A549 (cell line): Measurements from ENCODE around the gene PDIA5. TPM values are rescaled to one million over a fixed set of nuclear protein-coding genes. Genes with fewer than 3 reads are reported as not detected.

ENCODE experiments used
- ATAC-seq, 2 experiments: fragments of 200-7000 bp in 1 of 2; fragments of >200 bp in 1 of 2; cut with Nextera tagmentation in 1 of 2; cut with Tn5 transposase in 1 of 2; 3 replicates each; pipeline versions ENCODE4 v1.8.0 to v1.9.1; 2018 to 2020; ENCODE audit warnings: mild to moderate bottlenecking in 1 of 2, moderate library complexity in 1 of 2
- CTCF ChIA-PET: fragments of 300-600 bp; sonication (Branson Sonifier 250); formaldehyde crosslinking; extraction: SDS; loops from one replicate; lab custom pipeline; 2021; ENCODE audit warnings: antibody characterized with exemption, inconsistent platforms; lab: Yijun Ruan, JAX
- POLR2A ChIA-PET: fragments of 350-600 bp; formaldehyde crosslinking; extraction: SDS; loops from one replicate; lab custom pipeline; 2021; ENCODE audit warnings: antibody characterized with exemption, inconsistent platforms; lab: Yijun Ruan, JAX
- DNase-seq, 2 experiments: peaks; one replicate each; pipeline versions ENCODE4 v3.0.0 to v3.0.0-alpha.2; 2011 to 2016; ENCODE audit warnings: low read depth in 1 of 2, low spot score in 1 of 2
- FAIRE-seq: peaks from 2 replicates; lab custom pipeline; 2011; peaks lifted over from hg19 to GRCh38; lab: Jason Lieb, UNC
- H3K27ac ChIP-seq, 2 experiments: fragments of >200 bp; sonication (Bioruptor Twin); formaldehyde crosslinking; 3 replicates each; pipeline ENCODE4 v1.5.1; 2016 to 2017
- H3K4me1 ChIP-seq: fragments of >200 bp; sonication (Bioruptor Twin); formaldehyde crosslinking; 3 replicates; pipeline ENCODE4 v1.6.1; 2016
- H3K4me2 ChIP-seq: fragments of >200 bp; sonication (Bioruptor Twin); formaldehyde crosslinking; 3 replicates; pipeline ENCODE4 v1.6.1; 2016
- H3K4me3 ChIP-seq: fragments of >200 bp; sonication (Bioruptor Twin); formaldehyde crosslinking; 3 replicates; pipeline ENCODE4 v1.5.1; 2016
- H3K9me3 ChIP-seq: fragments of >200 bp; sonication (Bioruptor Twin); formaldehyde crosslinking; 3 replicates; pipeline ENCODE4 v1.6.1; 2016
- ATOH8 ChIP-seq: fragments of 250-450 bp; sonication (Bioruptor Pico); IDR thresholded peaks from 2 replicates; pipeline ENCODE4 v1.5.0; 2020; ENCODE audit warnings: low read depth, mild to moderate bottlenecking, moderate library complexity
- BHLHE40 ChIP-seq: IDR thresholded peaks from 2 replicates; pipeline ENCODE4 v1.6.1; 2012; ENCODE audit warnings: low read depth, low read length, inconsistent platforms
- CEBPB ChIP-seq, 2 experiments: fragments of >200 bp in 1 of 2; sonication (Bioruptor Twin) in 1 of 2; formaldehyde crosslinking in 1 of 2; IDR thresholded peaks; 2 replicates each; pipeline ENCODE4 v1.6.1; 2012 to 2016
- CTCF ChIP-seq: fragments of >200 bp; sonication (Bioruptor Twin); formaldehyde crosslinking; IDR thresholded peaks from 3 replicates; pipeline ENCODE4 v1.5.1; 2016
- EHF ChIP-seq: fragments of 250-450 bp; sonication (Bioruptor Pico); IDR thresholded peaks from 2 replicates; pipeline ENCODE4 v1.5.0; 2020; ENCODE audit warnings: mild to moderate bottlenecking
- ELK1 ChIP-seq: fragments of 150-350 bp; IDR thresholded peaks from 2 replicates; pipeline ENCODE4 v1.6.1; 2014; ENCODE audit warnings: low read depth, mild to moderate bottlenecking, low read length
- EP300 ChIP-seq, 2 experiments: fragments of >200 bp; sonication (Bioruptor Twin); formaldehyde crosslinking; IDR thresholded peaks; 2 replicates in 1 of 2; 3 replicates in 1 of 2; pipeline ENCODE4 v1.6.1; 2016 to 2017
- GATA3 ChIP-seq: IDR thresholded peaks from 2 replicates; pipeline ENCODE4 v1.6.1; 2012; ENCODE audit warnings: borderline replicate concordance
- HMGXB4 ChIP-seq: fragments of 250-450 bp; sonication (Bioruptor Pico); IDR thresholded peaks from 2 replicates; pipeline ENCODE4 v1.5.0; 2021; ENCODE audit warnings: mild to moderate bottlenecking, moderate library complexity, borderline replicate concordance
- HOXA7 ChIP-seq: fragments of 250-450 bp; sonication (Bioruptor Pico); IDR thresholded peaks from 2 replicates; pipeline ENCODE4 v1.5.0; 2020; ENCODE audit warnings: mild to moderate bottlenecking, moderate library complexity
- HOXB5 ChIP-seq: fragments of 250-450 bp; sonication (Bioruptor Pico); IDR thresholded peaks from 2 replicates; pipeline ENCODE4 v1.5.0; 2020; ENCODE audit warnings: mild to moderate bottlenecking, moderate library complexity
- MAX ChIP-seq: IDR thresholded peaks from 2 replicates; pipeline ENCODE4 v1.6.1; 2012
- MAZ ChIP-seq: fragments of 150-350 bp; IDR thresholded peaks from 2 replicates; pipeline ENCODE4 v1.6.1; 2014; ENCODE audit warnings: antibody characterized with exemption, low read depth, low read length, borderline replicate concordance
- MYC ChIP-seq: IDR thresholded peaks from 2 replicates; pipeline ENCODE4 v1.6.1; 2012; ENCODE audit warnings: mild to moderate bottlenecking, inconsistent platforms, low read length, improper control_type of control experiment, borderline replicate concordance
- PBX3 ChIP-seq: IDR thresholded peaks from 2 replicates; pipeline ENCODE4 v1.6.1; 2012
- PHF8 ChIP-seq: fragments of 200-600 bp; sonication (generic); IDR thresholded peaks from 2 replicates; pipeline ENCODE4 v1.6.1; 2016; ENCODE audit warnings: low read depth, mild to moderate bottlenecking, antibody characterized with exemption, moderate library complexity, borderline replicate concordance
- RAD21 ChIP-seq, 2 experiments: fragments of >200 bp in 1 of 2; sonication (Bioruptor Twin) in 1 of 2; formaldehyde crosslinking in 1 of 2; IDR thresholded peaks in 1 of 2; conservative IDR thresholded peaks in 1 of 2; 2 replicates in 1 of 2; 3 replicates in 1 of 2; pipeline ENCODE4 v1.6.1; 2012 to 2018; ENCODE audit warnings: inconsistent platforms in 1 of 2
- RARB ChIP-seq: fragments of 250-450 bp; sonication (Bioruptor Pico); IDR thresholded peaks from 2 replicates; pipeline ENCODE4 v1.8.0; 2021; ENCODE audit warnings: mild to moderate bottlenecking, moderate library complexity
- REST ChIP-seq: fragments of 200-600 bp; sonication (generic); IDR thresholded peaks from 2 replicates; pipeline ENCODE4 v1.6.1; 2016; ENCODE audit warnings: antibody characterized with exemption, mild to moderate bottlenecking, moderate library complexity
- SMC3 ChIP-seq: fragments of >200 bp; sonication (Bioruptor Twin); formaldehyde crosslinking; IDR thresholded peaks from 3 replicates; pipeline ENCODE4 v1.6.1; 2018; ENCODE audit warnings: inconsistent platforms
- USF2 ChIP-seq: fragments of 450-650 bp; IDR thresholded peaks from 2 replicates; pipeline ENCODE4 v1.6.1; 2014; ENCODE audit warnings: antibody characterized with exemption
- WGBS: methylation state at CpG from one replicate; pipeline ENCODE4 v1.1.6; 2017; ENCODE audit errors: missing lambda C conversion rate; 5-methylcytosine and 5-hydroxymethylcytosine counted together
- polyA plus RNA-seq, 4 experiments: library from polyadenylated mRNA; depleted of rRNA in 3 of 4; stranded (reverse); fragments of >200 nt; fragmentation: RNase III in 1 of 4; extraction: RNeasy Plus Mini Kit Qiagen cat#74134 plus additional on column Dnase treatment in 1 of 4; gene quantifications; 2 replicates in 3 of 4; 3 replicates in 1 of 4; pipeline ENCODE4 v1.2.3, GENCODE V29; 2011 to 2017

The PDIA5 gene
- polyA plus RNA-seq, 2 of the 4 experiments (the other 2 are of a cell fraction): 17.5 to 28.1 TPM

- H3K4me1 ChIP-seq: no peaks in the 10 kb centered on the region
- DNase-seq: no peak
- FAIRE-seq: no peak
- WGBS: 95% methylated on average over 7 of the region's 7 CpGs
- no peak overlapping the region for H3K4me2 ChIP-seq
- ChIA-PET CTCF (interaction anchor here (1.1 to 1.2 kb wide), 2 partner anchors 9 to 14 kb away, joined by 3 read pairs; no protein-coding TSS in a partner anchor), POLR2A (no interaction called here)
- ATAC-seq: no peak
- no peak overlapping the region for H3K4me3 ChIP-seq
- H3K9me3 ChIP-seq: no peaks in the 10 kb centered on the region
- H3K27ac ChIP-seq: no peak overlapping the region
- TF ChIP-seq PBX3 (no peak), GATA3 (no peak), HOXB5 (CRISPR knock-in tag) (no peak), REST (no peak), BHLHE40 (no peak), HOXA7 (CRISPR knock-in tag) (no peak), MAX (no peak), HMGXB4 (CRISPR knock-in tag) (no peak), MYC (no peak), CTCF (no peak), USF2 (no peak)
Observed at GRCh38 chr3:123129532-123129931, 62.7 kb downstream of the PDIA5 start.

GRCh38 chr3:123130079-123130750, 63.4 kb downstream of the PDIA5 start:
- H3K27ac ChIP-seq: no peak overlapping the region
- ChIA-PET CTCF (interaction anchor here (1.2 kb wide), 1 partner anchor 14 kb away, joined by 3 read pairs; no protein-coding TSS in a partner anchor), POLR2A (no interaction called here)
- 94% methylated on average over 12 of the region's 12 CpGs for WGBS
- ATAC-seq (no peak), DNase-seq (no peak), FAIRE-seq (no peak)
- H3K4me2 ChIP-seq: no peak overlapping the region
- no peaks in the 10 kb centered on the region for H3K4me1 ChIP-seq
- no peak overlapping the region for H3K4me3 ChIP-seq
- no peaks in the 10 kb centered on the region for H3K9me3 ChIP-seq
- TF ChIP-seq ELK1 (no peak), MAX (no peak), MAZ (no peak), CEBPB (IDR thresholded peaks at IDR 0.05) (no peak), GATA3 (no peak), RAD21 (conservative IDR thresholded peaks at IDR 0.05 in 1 of 2, IDR thresholded peaks at IDR 0.05 in 1 of 2) (no peak), SMC3 (no peak), HOXA7 (CRISPR knock-in tag) (no peak), ATOH8 (no peak), RARB (CRISPR knock-in tag) (no peak), EHF (CRISPR knock-in tag) (no peak), EP300 (IDR thresholded peaks at IDR 0.05) (no peak), PHF8 (no peak)
